Memory B cell (primary cell): ENCODE results near the gene RPS6KC1.
"Not testable (repeated sequence)": the region's sequence is repeated elsewhere in the genome, so short reads cannot be mapped to it uniquely, and the experiment has no call there.

Experiments
- ATAC-seq: fragments of 150-1000 bp; cut with Tn5 transposase; 2 replicates; pipeline ENCODE4 v1.10.0; 2021; ENCODE audit warnings: low read depth, mild to moderate bottlenecking, moderate library complexity
- DNase-seq, 2 donors: peaks; one replicate each; pipeline ENCODE4 v3.0.0; 2022; ENCODE audit warnings: low spot score in 2 of 2
- H3K27ac Mint-ChIP-seq: one replicate; pipeline ENCODE4 v1.8.0; 2022; ENCODE audit warnings: mild to moderate bottlenecking, moderate library complexity, mixed read lengths
- H3K27me3 Mint-ChIP-seq: one replicate; pipeline ENCODE4 v1.8.0; 2022; ENCODE audit warnings: mixed read lengths
- H3K36me3 Mint-ChIP-seq: one replicate; pipeline ENCODE4 v1.8.0; 2022; ENCODE audit warnings: mild to moderate bottlenecking, mixed read lengths
- H3K4me1 Mint-ChIP-seq: one replicate; pipeline ENCODE4 v1.8.0; 2022; ENCODE audit warnings: mixed read lengths
- H3K4me3 Mint-ChIP-seq: one replicate; pipeline ENCODE4 v1.8.0; 2022; ENCODE audit warnings: mild to moderate bottlenecking, moderate library complexity, mixed read lengths
- H3K9me3 Mint-ChIP-seq: one replicate; pipeline ENCODE4 v1.8.0; 2022; ENCODE audit warnings: mixed read lengths

The RPS6KC1 gene

GRCh38 chr1:213166852-213167251, 115.8 kb downstream of the RPS6KC1 start:
- Mint-ChIP-seq H3K9me3 (no peaks in the 10 kb centered on the region), H3K4me3 (no peak overlapping the region), H3K36me3 (peaks cover 4% of the 10 kb centered on the region), H3K27me3 (no peaks in the 10 kb centered on the region), H3K27ac (no peak overlapping the region), H3K4me1 (no peaks in the 10 kb centered on the region)
- no peak for ATAC-seq
- no peak for DNase-seq

- Mint-ChIP-seq H3K27ac (no peak overlapping the region), H3K4me1 (no peaks in the 10 kb centered on the region), H3K36me3 (peaks cover 17% of the 10 kb centered on the region)
Observed at GRCh38 chr1:213171711-213172110, 120.7 kb downstream of the RPS6KC1 start.

GRCh38 chr1:213176341-213176740, 125.3 kb downstream of the RPS6KC1 start:
- no peak for ATAC-seq

More at GRCh38 chr1:213171711-213172110, 120.7 kb downstream of the RPS6KC1 start:
- ATAC-seq (no peak), DNase-seq (no peak)
- no peaks in the 10 kb centered on the region for H3K27me3 Mint-ChIP-seq
- no peaks in the 10 kb centered on the region for H3K9me3 Mint-ChIP-seq
- H3K4me3 Mint-ChIP-seq = no peak overlapping the region

GRCh38 chr1:213179784-213180183, 128.7 kb downstream of the RPS6KC1 start:
- peaks cover 44% of the 10 kb centered on the region for H3K36me3 Mint-ChIP-seq
- no peaks in the 10 kb centered on the region for H3K27me3 Mint-ChIP-seq
- H3K4me1 Mint-ChIP-seq = no peaks in the 10 kb centered on the region
- no peak for DNase-seq
- ATAC-seq = no peak
- peaks cover 7% of the 10 kb centered on the region for H3K9me3 Mint-ChIP-seq
- H3K27ac Mint-ChIP-seq = no peak overlapping the region
- no peak overlapping the region for H3K4me3 Mint-ChIP-seq

More at GRCh38 chr1:213176341-213176740, 125.3 kb downstream of the RPS6KC1 start:
- Mint-ChIP-seq H3K4me3 (no peak overlapping the region), H3K36me3 (peaks cover 37% of the 10 kb centered on the region), H3K27me3 (no peaks in the 10 kb centered on the region), H3K9me3 (peaks cover 1% of the 10 kb centered on the region), H3K4me1 (no peaks in the 10 kb centered on the region), H3K27ac (no peak overlapping the region)
- no peak for DNase-seq

GRCh38 chr1:213180833-213181232, 129.8 kb downstream of the RPS6KC1 start:
- no peak overlapping the region for H3K4me3 Mint-ChIP-seq
- ATAC-seq = no peak
- H3K27me3 Mint-ChIP-seq = no peaks in the 10 kb centered on the region
- DNase-seq = no peak
- peaks cover 47% of the 10 kb centered on the region for H3K36me3 Mint-ChIP-seq
- no peaks in the 10 kb centered on the region for H3K4me1 Mint-ChIP-seq
- no peak overlapping the region for H3K27ac Mint-ChIP-seq
- peaks cover 13% of the 10 kb centered on the region for H3K9me3 Mint-ChIP-seq

- peaks cover 55% of the 10 kb centered on the region for H3K36me3 Mint-ChIP-seq
- H3K27me3 Mint-ChIP-seq = no peaks in the 10 kb centered on the region
- H3K9me3 Mint-ChIP-seq = peaks cover 19% of the 10 kb centered on the region
Observed at GRCh38 chr1:213183036-213183672, 132.1 kb downstream of the RPS6KC1 start.

DNA sequence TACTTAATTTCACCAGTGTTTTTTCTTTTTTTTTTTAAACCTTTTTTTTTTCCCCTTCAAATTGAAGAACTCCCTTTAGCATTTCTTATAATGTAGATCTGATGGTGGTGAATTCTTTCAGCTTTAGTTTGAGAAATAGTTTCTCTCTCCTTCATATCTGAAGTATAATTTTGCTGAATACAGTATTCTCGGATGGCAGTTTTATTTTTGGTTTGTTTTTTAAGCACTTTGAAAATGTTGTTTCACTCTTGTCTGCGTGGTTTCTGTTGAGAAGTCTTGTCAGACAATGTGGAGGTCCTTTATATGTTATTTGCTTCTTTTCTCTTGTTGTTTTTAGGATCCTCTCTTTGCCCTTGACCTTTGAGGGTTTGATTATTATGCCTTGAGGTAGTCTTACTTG, 135.1 kb downstream of the RPS6KC1 start:
- DNase-seq = no peak
- no peak for ATAC-seq
- no peaks in the 10 kb centered on the region for H3K27me3 Mint-ChIP-seq
- peaks cover 55% of the 10 kb centered on the region for H3K36me3 Mint-ChIP-seq
- no peak overlapping the region for H3K4me3 Mint-ChIP-seq
- peaks cover 26% of the 10 kb centered on the region for H3K9me3 Mint-ChIP-seq
- no peak overlapping the region for H3K27ac Mint-ChIP-seq
- H3K4me1 Mint-ChIP-seq = no peaks in the 10 kb centered on the region

More at GRCh38 chr1:213183036-213183672, 132.1 kb downstream of the RPS6KC1 start:
- no peak for DNase-seq
- ATAC-seq = no peak
- Mint-ChIP-seq H3K4me1 (no peaks in the 10 kb centered on the region), H3K27ac (no peak overlapping the region), H3K4me3 (no peak overlapping the region)

DNA sequence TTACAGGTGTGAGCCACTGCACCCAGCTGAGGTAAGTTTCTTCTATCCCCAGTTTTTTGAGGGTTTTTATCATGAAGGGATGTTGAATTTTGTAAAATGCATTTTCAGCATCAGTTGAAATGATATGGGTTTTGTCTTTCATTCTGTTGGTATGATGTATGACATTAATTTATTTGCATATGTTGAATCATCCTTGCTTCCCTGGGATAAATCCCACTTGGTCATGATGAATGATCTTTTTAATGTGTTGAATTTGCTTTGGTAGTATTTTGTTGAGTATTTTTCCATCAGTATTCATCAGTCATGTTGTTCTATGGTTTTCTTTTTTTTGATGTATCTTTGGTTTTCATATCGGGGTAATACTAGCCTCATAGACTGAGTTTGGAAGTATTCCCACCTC, 141.0 kb downstream of the RPS6KC1 start:
- Mint-ChIP-seq H3K36me3 (peaks cover 59% of the 10 kb centered on the region), H3K27ac (no peak overlapping the region), H3K27me3 (no peaks in the 10 kb centered on the region), H3K4me3 (no peak overlapping the region), H3K4me1 (peaks cover 3% of the 10 kb centered on the region), H3K9me3 (peaks cover 17% of the 10 kb centered on the region)
- ATAC-seq (no peak), DNase-seq (no peak)

DNA sequence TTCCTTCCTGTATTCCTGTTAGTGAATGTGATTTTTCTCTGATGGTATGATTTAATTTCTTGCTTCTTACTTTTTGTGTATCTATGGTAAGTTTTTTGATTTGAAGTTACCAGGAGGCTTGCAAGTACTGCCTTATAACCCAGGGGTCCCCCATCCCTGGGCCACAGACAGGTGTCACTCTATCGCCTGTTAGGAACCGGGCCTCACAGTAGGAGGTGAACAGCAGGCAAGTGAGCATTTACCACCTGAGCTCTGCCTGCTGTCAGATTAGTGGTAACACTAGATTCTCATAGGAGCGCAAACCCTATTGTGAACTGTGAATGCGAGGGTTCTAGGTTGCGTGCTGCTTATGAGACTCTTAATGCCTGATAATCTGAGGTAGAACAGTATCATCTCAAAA, 143.3 kb downstream of the RPS6KC1 start:
- no peak overlapping the region for H3K4me3 Mint-ChIP-seq
- ATAC-seq = no peak
- H3K36me3 Mint-ChIP-seq = peaks cover 73% of the 10 kb centered on the region
- H3K27me3 Mint-ChIP-seq = no peaks in the 10 kb centered on the region
- DNase-seq = no peak
- H3K9me3 Mint-ChIP-seq = peaks cover 26% of the 10 kb centered on the region
- H3K4me1 Mint-ChIP-seq = peaks cover 3% of the 10 kb centered on the region
- H3K27ac Mint-ChIP-seq = no peak overlapping the region

- Mint-ChIP-seq H3K9me3 (peaks cover 23% of the 10 kb centered on the region), H3K27ac (no peak overlapping the region), H3K4me1 (peaks cover 3% of the 10 kb centered on the region), H3K4me3 (no peak overlapping the region), H3K27me3 (no peaks in the 10 kb centered on the region), H3K36me3 (peaks cover 73% of the 10 kb centered on the region)
- ATAC-seq (no peak), DNase-seq (no peak)
Observed at GRCh38 chr1:213194855-213195254, 143.8 kb downstream of the RPS6KC1 start.

DNA sequence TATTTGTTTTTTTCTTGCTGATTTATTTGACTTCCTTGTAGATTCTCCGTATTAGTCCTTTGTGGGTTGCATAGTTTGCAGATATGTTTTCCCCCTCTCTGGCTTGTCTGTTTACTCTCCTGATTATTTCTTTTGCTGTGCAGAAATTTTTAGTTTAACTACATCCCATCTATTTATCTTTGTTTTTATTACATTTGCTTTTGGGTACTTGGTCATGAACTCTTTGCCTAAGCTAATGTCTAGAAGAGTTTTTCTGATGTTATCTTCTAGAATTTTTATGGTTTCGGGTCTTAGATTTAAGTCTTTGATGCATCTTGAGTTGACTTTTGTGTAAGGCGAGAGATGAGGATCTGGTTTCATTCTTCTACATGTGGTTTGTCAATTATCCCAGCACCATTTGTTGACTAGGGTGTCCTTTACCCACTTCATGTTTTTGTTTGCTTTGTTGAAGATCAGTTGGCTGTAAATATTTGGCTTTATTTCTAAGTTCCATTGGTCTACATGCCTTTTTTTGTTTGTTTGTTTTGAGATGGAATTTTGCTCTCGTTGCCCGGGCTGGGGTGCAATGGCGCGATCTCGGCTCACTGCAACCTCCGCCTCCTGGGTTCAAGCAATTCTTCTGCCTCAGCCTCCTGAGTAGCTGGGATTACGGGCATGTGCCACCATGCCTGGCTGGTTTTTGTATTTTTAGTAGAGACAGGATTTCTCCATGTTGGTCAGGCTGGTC, 145.4 kb downstream of the RPS6KC1 start:
- not testable (repeated sequence) for ATAC-seq, H3K27me3 Mint-ChIP-seq, H3K27ac Mint-ChIP-seq, DNase-seq, H3K4me1 Mint-ChIP-seq, H3K4me3 Mint-ChIP-seq
- Mint-ChIP-seq H3K9me3 (peaks cover 16% of the 10 kb centered on the region), H3K36me3 (peaks cover 66% of the 10 kb centered on the region)

DNA sequence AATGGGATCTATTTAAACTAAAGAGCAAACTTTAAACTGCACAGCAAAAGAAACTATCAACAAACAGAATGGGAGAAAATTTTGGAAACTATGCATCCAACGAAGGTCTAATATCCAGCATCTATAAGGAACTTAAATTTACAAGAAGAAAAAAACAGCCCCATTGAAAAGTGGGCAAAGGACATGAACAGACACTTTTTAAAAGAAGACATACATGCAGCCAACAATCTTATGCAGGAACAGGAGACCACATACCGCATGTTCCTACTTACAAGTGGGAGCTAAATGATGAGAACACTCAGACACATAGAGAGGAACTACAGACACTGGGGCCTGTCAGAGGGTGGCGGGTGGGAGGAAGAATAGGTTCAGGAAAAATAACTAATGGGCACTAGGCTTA, 149.6 kb downstream of the RPS6KC1 start:
- no peaks in the 10 kb centered on the region for H3K4me1 Mint-ChIP-seq
- H3K27ac Mint-ChIP-seq = no peak overlapping the region
- ATAC-seq (no peak), DNase-seq (no peak)
- peaks cover 47% of the 10 kb centered on the region for H3K36me3 Mint-ChIP-seq
- H3K9me3 Mint-ChIP-seq = peaks cover 10% of the 10 kb centered on the region
- no peak overlapping the region for H3K4me3 Mint-ChIP-seq
- no peaks in the 10 kb centered on the region for H3K27me3 Mint-ChIP-seq

- Mint-ChIP-seq H3K4me1 (no peaks in the 10 kb centered on the region), H3K9me3 (peaks cover 9% of the 10 kb centered on the region), H3K4me3 (no peak overlapping the region), H3K36me3 (peaks cover 43% of the 10 kb centered on the region), H3K27me3 (no peaks in the 10 kb centered on the region), H3K27ac (no peak overlapping the region)
- ATAC-seq (no peak), DNase-seq (no peak)
Observed at GRCh38 chr1:213201380-213202155, 150.5 kb downstream of the RPS6KC1 start.

- Mint-ChIP-seq H3K9me3 (peaks cover 5% of the 10 kb centered on the region), H3K27me3 (no peaks in the 10 kb centered on the region), H3K36me3 (peaks cover 33% of the 10 kb centered on the region), H3K4me3 (no peak overlapping the region), H3K27ac (no peak overlapping the region), H3K4me1 (no peaks in the 10 kb centered on the region)
- DNase-seq (no peak), ATAC-seq (no peak)
Observed at GRCh38 chr1:213211201-213211600, 160.2 kb downstream of the RPS6KC1 start.
